ENCODE results near the gene THEMIS.
"Not testable (repeated sequence)": the region's sequence is repeated elsewhere in the genome, so short reads cannot be mapped to it uniquely, and the experiment has no call there.

THEMIS gene

GRCh38 chr6:127718694-127719093 is 182.2 kb downstream of the THEMIS start:
- DNase-seq (ENCODE audit: low read depth), result no peak

DNA sequence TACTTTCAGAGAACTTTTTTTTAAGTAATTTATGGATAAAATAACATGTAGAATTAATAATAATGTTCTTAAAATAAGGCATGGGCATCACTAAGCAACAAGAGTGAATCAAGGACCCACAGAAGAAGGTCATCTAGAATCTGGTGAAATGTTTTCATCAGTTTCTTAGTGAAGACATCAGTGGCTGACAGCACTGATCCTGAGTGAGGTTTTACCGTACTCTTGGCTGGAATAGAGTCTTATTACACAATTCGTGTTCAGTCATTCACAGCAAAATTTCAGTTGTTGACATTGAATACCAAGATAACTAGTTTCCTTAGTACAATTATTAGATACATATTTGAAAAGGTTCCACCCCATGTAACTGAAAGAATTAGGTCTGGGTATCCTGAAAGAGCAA is 183.5 kb downstream of the THEMIS start:
- DNase-seq (ENCODE audit: low read depth), result no peak

- DNase-seq (ENCODE audit: low read depth), result no peak
Observed at GRCh38 chr6:127716465-127716864, 184.4 kb downstream of the THEMIS start.

DNA sequence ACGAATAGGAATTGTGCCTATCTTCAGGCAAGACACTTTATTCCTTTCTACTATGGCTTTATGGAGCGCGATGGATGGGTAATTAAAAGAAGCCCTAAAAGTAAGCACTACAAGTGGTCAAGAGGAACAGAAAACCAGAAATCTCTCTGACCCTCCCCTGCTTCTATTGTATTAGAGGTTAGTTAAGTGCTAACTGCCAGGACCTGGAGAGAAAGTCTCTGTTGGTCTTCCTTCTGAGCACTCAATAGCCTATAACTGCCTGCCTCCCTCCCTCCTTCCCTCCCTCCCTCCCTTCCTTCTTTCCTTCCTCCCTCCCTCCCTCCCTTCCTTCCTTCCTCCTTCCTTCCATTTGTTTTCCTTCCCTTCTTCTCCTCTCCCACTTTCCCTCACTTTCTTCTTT is 190.2 kb downstream of the THEMIS start:
- DNase-seq (ENCODE audit: low read depth), result no peak

DNA sequence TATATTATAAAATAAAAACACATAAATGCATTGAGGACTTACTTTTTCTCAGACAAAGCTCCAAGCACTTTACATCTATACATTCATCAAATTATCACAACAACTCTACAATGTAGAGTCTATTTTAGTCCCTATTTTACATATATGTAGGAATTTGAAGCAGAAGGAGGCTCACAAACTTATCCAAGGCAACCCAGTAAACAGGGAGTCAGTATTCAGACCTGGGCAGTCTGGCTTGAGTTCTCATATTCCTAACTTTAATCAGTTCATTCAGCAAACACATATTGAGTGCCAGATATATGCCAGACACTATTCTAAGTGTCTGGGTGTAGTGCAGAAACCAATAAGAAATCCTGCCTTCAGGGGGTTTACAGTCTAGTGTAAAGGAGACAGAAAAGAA is 194.6 kb downstream of the THEMIS start:
- no peak for DNase-seq (ENCODE audit: low read depth)

GRCh38 chr6:127695108-127695507 is 205.8 kb downstream of the THEMIS start:
- DNase-seq (ENCODE audit: low read depth), result no peak

GRCh38 chr6:127691146-127691545 is 209.7 kb downstream of the THEMIS start:
- DNase-seq (ENCODE audit: low read depth), result no peak

GRCh38 chr6:127690588-127690987 is 210.3 kb downstream of the THEMIS start:
- DNase-seq (ENCODE audit: low read depth), result no peak

GRCh38 chr6:127690092-127690491 is 210.8 kb downstream of the THEMIS start:
- no peak for DNase-seq (ENCODE audit: low read depth)

- not testable (repeated sequence) for DNase-seq (ENCODE audit: low read depth)
Observed at GRCh38 chr6:127687490-127687889, 213.4 kb downstream of the THEMIS start.

DNA sequence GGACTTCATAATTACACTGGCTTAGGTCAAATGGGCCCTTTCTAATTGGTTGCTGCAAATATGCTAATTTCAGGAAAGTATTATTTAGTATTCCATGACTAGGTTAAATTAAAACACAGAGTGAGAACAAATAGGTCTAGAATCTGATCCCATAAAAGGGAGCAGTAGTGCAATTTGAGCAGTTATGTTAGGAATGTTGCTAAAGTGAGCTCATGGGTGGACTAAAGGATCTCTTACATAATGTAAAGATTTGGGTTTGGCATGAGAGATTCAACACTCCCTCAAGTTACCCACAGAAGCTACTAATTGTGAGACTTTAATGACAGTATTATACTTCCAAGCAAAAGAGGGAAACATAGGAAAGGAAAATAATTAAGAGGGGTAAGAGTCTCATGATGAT is 214.8 kb downstream of the THEMIS start:
- DNase-seq (ENCODE audit: low read depth), result no peak

DNA sequence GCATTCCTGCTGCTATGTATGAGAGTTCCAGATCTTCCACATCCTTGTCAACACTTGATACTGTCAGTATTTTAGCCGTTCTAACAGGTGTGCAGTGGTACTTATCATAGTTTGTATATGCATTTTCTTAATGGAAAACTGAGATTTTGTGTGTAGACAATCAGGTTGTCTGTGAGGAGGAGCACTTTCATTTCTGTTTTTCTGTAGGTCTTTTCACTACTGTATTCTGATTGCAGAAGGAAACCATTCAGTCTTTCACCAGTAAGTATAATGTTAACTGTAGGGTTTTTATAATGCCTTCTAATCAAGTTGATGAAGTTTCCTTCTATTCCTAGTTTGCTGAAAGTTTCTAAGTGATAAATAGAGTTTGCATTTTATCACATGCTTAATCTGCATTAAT is 216.4 kb downstream of the THEMIS start:
- no peak for DNase-seq (ENCODE audit: low read depth)

Measured in stimulated activated CD8-positive, alpha-beta memory T cell treated with anti-CD3 and anti-CD28 coated beads, Interleukin-15, amount 100 ng/mL, for 24 hours (primary cell).